HG02938 (cell line): Measurements from ENCODE around the gene ABCA2.
"Not testable (repeated sequence)": the region's sequence is repeated elsewhere in the genome, so short reads cannot be mapped to it uniquely, and the experiment has no call there.

ENCODE experiments used
- ATAC-seq: cut with Tn5 transposase; IDR thresholded peaks from one replicate; pipeline ENCODE4 v1.9.1; 2021; ENCODE audit warnings: mild to moderate bottlenecking, moderate library complexity; ENCODE audit not compliant: unreplicated experiment

Gene ABCA2

GRCh38 chr9:137046088-137046787, 18.2 kb upstream of the ABCA2 start, which contains the start of gene NPDC1:
TSS of gene NPDC1 (minus strand) at chr9:137046177. CDS start at chr9:137045989, 188 bp downstream.
- ATAC-seq, result no peak

GRCh38 chr9:137045294-137046087, 17.5 kb upstream of the ABCA2 start:
- no peak for ATAC-seq

GRCh38 chr9:137044502-137045177, 16.6 kb upstream of the ABCA2 start:
- ATAC-seq, result no peak

- no peak for ATAC-seq
These were observed 16.0 kb upstream of the ABCA2 start for GRCh38 chr9:137044037-137044436.

GRCh38 chr9:137042751-137043727, 15.0 kb upstream of the ABCA2 start:
- ATAC-seq, result no peak

GRCh38 chr9:137041124-137041523, 13.1 kb upstream of the ABCA2 start:
- ATAC-seq, result no peak

- no peak for ATAC-seq
These were observed 12.5 kb upstream of the ABCA2 start for GRCh38 chr9:137040568-137040967.

- no peak for ATAC-seq
These were observed 11.8 kb upstream of the ABCA2 start for GRCh38 chr9:137039611-137040366.

- ATAC-seq, result no peak
These were observed 10.9 kb upstream of the ABCA2 start for GRCh38 chr9:137038916-137039315.

GRCh38 chr9:137037483-137037882, 9.4 kb upstream of the ABCA2 start:
- no peak for ATAC-seq

GRCh38 chr9:137037035-137037434, 9.0 kb upstream of the ABCA2 start:
- no peak for ATAC-seq

- no peak for ATAC-seq
These were observed 7.9 kb upstream of the ABCA2 start for GRCh38 chr9:137035937-137036336.

GRCh38 chr9:137035507-137035834, 7.4 kb upstream of the ABCA2 start:
- ATAC-seq, result no peak

- no peak for ATAC-seq
These were observed 6.9 kb upstream of the ABCA2 start for GRCh38 chr9:137034709-137035506.

- no peak for ATAC-seq
These were observed 6.1 kb upstream of the ABCA2 start for GRCh38 chr9:137034039-137034708.

- ATAC-seq, result not testable (repeated sequence)
These were observed 5.4 kb upstream of the ABCA2 start for GRCh38 chr9:137033481-137033880.

- no peak for ATAC-seq
These were observed 4.8 kb upstream of the ABCA2 start for GRCh38 chr9:137032858-137033257.

- ATAC-seq, result no peak
These were observed 4.0 kb upstream of the ABCA2 start, which contains the start of gene FUT7 for GRCh38 chr9:137031904-137032640. TSS of gene FUT7 (minus strand) at chr9:137032088. CDS start at chr9:137031991, 97 bp downstream.
